ENCODE measurements around the gene COL27A1.
"Not testable (repeated sequence)": the region's sequence is repeated elsewhere in the genome, so short reads cannot be mapped to it uniquely, and the experiment has no call there.

Gene COL27A1

GRCh38 chr9:114184071-114184470 is 28.7 kb downstream of the COL27A1 start:
- peak; percentile 45 for DNase-seq (ENCODE audit: low read depth)

GRCh38 chr9:114184866-114185265 is 29.5 kb downstream of the COL27A1 start:
- no peak for DNase-seq (ENCODE audit: low read depth)

GRCh38 chr9:114185570-114186490 is 30.5 kb downstream of the COL27A1 start:
- DNase-seq (ENCODE audit: low read depth) = no peak

GRCh38 chr9:114186605-114187289 is 31.4 kb downstream of the COL27A1 start:
- no peak for DNase-seq (ENCODE audit: low read depth)

GRCh38 chr9:114187827-114188226 is 32.5 kb downstream of the COL27A1 start:
- no peak for DNase-seq (ENCODE audit: low read depth)

GRCh38 chr9:114189823-114190562 is 34.7 kb downstream of the COL27A1 start:
- DNase-seq (ENCODE audit: low read depth) = no peak

GRCh38 chr9:114190563-114190905 is 35.2 kb downstream of the COL27A1 start:
- DNase-seq (ENCODE audit: low read depth) = no peak

- not testable (repeated sequence) for DNase-seq (ENCODE audit: low read depth)
Measured at GRCh38 chr9:114191402-114191801, 36.1 kb downstream of the COL27A1 start.

GRCh38 chr9:114192539-114192938 is 37.2 kb downstream of the COL27A1 start:
- no peak for DNase-seq (ENCODE audit: low read depth)

GRCh38 chr9:114193090-114193489 is 37.8 kb downstream of the COL27A1 start:
- DNase-seq (ENCODE audit: low read depth) = no peak

- no peak for DNase-seq (ENCODE audit: low read depth)
Measured at GRCh38 chr9:114196117-114196516, 40.8 kb downstream of the COL27A1 start.

GRCh38 chr9:114196979-114197622 is 41.8 kb downstream of the COL27A1 start:
- DNase-seq (ENCODE audit: low read depth) = no peak

GRCh38 chr9:114198249-114199040 is 43.1 kb downstream of the COL27A1 start:
- DNase-seq (ENCODE audit: low read depth) = no peak

GRCh38 chr9:114200721-114201300 is 45.5 kb downstream of the COL27A1 start:
- DNase-seq (ENCODE audit: low read depth) = no peak

- no peak for DNase-seq (ENCODE audit: low read depth)
Measured at GRCh38 chr9:114202396-114202795, 47.1 kb downstream of the COL27A1 start.

- no peak for DNase-seq (ENCODE audit: low read depth)
Measured at GRCh38 chr9:114202849-114203248, 47.5 kb downstream of the COL27A1 start.

- peak; percentile 39 for DNase-seq (ENCODE audit: low read depth)
Measured at GRCh38 chr9:114203410-114204140, 48.2 kb downstream of the COL27A1 start.

- DNase-seq (ENCODE audit: low read depth) = no peak
Measured at GRCh38 chr9:114204265-114204664, 48.9 kb downstream of the COL27A1 start.

- DNase-seq (ENCODE audit: low read depth) = no peak
Measured at GRCh38 chr9:114205171-114206015, 50.1 kb downstream of the COL27A1 start.
